GM21737 (cell line): Measurements from ENCODE around the gene REEP3.

Source experiments
- ATAC-seq: cut with Tn5 transposase; IDR thresholded peaks from one replicate; pipeline ENCODE4 v1.9.1; 2021; ENCODE audit warnings: mild to moderate bottlenecking, moderate library complexity; ENCODE audit not compliant: unreplicated experiment

REEP3 gene

GRCh38 chr10:63584725-63585035, 63.5 kb downstream of the REEP3 start:
- no peak for ATAC-seq

GRCh38 chr10:63585041-63585440, 63.8 kb downstream of the REEP3 start:
- ATAC-seq, result no peak

DNA sequence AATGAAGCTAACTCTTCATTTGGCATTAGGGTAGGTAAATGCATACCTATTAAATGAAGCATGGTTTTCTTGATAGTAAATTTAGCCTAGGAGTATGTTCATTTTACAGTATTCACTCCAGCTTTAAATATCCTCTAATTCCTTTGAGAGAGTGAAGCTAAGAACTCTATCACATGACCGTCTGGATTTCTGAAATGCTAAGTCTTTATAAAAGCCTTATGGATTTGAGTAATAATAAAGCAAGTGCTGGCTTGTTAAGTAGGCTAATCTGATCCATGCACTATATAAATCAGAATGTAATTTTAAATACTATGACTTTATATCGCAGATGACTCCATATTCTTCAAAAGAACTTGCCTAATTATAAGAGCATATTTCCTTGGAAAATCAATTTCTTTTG, 64.8 kb downstream of the REEP3 start:
- ATAC-seq, result no peak

DNA sequence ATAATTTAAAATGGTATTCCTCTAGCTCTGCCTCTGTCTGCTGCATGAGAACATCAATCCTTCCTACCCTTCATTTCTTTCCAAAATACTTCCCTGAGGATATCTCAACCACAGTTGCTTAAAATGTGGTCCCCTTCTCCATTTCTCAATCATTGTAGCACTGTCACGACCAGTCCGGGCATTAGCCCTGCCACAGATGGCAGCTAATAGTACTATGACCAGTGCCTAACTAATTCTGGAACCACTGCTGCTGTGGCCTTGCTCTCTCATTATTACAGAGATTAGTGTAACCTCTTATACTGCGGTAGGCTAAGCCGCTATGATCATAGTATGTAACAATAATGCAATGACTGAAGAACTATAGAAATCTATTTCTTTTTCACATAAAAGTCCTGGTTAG, 66.0 kb downstream of the REEP3 start:
- no peak for ATAC-seq

DNA sequence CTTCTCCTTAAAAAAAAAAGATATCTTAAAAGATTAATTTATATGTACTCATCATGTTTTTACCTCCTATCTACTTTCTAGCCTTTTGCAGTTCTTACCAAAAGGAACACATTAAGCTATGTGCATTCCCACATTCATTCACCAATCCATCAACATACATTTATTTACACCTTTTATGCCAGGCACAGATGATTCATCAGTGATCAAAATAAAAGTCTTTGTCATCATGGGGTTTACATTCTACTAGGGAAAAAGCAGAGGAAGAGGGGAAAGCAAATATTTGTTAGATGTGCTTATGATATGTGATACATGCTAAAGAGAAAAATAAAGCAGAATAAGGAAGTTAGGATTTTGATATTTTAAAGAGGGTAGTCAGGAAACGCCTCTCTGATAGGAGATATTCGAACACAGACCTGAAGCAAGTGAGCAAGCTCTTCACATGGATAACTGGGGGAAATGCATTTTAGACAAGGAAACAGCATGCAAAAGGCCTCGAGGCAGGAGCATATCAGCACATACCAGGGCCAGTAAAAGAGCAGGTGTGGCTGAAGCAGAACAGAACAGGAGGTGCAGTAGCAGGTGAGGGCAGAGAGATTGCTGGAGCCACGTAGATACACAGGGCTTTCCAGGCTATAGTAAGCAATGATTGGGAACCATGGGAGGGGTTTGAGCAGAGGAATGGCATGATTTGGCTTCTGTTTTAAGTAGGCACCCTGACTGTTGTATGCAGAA, 67.4 kb downstream of the REEP3 start:
- no peak for ATAC-seq

- no peak for ATAC-seq
Measured at GRCh38 chr10:63591600-63592379, 70.6 kb downstream of the REEP3 start.

DNA sequence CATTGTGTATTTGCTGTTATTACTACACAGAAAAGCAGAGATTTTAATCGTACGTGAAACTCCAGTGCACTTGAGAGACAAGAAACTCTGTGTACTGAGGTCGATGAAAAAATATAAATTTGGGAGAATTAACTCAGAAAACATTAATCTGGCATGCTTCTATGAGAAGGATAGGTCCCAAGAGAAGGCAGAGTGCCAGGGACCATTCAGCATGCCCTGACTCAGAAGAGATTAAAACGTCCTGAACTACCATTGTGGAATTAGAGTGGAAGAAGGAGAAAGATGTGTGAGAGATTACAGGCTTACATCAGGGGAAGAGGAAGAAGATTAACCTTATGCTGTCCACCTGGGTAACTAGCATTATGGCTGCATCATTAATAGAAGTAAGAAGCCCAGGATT, 72.4 kb downstream of the REEP3 start:
- ATAC-seq, result no peak

DNA sequence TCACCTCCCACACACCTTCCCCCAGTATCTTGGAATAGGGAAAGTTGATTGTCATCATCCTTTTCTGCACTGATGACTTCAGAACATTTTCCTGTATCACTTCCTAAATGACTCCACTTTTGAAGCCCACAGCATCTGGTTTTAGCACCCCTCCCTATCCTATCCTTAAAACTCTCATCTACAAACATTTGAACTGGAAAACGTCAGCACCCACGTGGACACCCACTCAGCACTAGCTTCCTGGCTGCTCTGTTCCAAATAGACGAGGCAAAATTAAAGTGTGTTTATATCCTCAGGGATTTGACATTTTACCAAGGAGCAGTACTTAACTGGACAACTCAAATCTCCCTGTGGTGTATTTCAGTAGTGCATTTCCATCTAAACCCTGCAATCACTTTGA, 73.9 kb downstream of the REEP3 start:
- no peak for ATAC-seq

DNA sequence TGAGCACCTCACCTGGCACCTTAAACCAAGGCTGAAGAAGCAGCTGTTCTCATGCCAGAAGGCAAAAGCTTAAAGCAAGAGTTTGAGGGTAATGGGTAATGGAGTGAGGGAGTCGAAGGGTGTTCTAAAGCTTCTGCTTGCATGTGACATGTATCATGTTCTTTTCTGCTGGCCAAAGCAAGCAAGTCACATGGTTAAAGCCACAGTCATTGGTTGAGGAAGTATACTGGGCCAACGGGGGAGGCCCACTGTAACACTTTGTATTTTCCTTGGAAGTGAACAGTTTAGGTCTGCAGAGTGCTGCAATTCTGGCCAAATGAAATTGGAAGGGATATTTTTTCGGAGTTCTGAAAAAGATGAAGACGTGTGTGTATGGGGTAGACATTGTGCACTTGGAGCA, 75.7 kb downstream of the REEP3 start:
- no peak for ATAC-seq

- ATAC-seq, result no peak
Measured at GRCh38 chr10:63600540-63600939, 79.3 kb downstream of the REEP3 start.

GRCh38 chr10:63603709-63604445, 82.7 kb downstream of the REEP3 start:
- peak; percentile 70 for ATAC-seq

- no peak for ATAC-seq
Measured at GRCh38 chr10:63605197-63605967, 84.2 kb downstream of the REEP3 start.

DNA sequence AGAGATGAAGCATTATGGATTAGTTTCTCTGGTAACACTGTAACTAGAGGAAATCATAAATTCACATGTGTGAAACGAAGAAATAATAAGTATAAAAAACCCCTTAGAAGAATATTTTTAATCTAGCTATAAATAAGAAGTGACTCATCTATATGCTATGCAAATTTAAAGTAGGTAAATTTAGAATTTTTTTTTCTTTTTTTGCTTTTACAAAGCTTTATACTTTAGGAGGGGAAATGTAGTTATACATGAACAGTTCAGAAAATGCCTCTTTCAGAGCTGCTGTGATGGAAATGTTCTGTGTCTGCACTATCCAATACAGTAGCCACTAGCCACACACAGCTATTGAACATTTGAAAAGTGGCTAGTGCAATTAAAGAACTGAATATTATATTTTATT, 87.3 kb downstream of the REEP3 start:
- ATAC-seq, result no peak

DNA sequence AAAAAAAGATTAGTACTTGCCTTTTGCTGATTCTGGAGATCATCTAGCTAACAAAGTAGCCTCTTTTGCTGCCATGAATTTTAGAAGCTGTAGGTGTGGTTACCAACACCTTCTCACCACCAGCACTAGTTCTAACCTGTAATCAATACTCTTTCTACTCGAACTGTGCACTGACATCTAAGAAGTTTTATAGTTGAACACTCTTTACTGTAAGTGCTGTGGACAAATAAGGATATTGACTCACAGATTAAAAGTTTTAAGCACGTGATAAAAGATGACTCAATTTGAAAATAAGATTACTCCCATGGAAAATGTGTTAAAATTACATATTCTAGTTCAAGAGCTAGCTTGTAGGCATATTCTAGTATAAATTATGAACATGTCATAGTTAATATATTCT, 89.9 kb downstream of the REEP3 start:
- ATAC-seq, result no peak

GRCh38 chr10:63614371-63614891, 93.2 kb downstream of the REEP3 start:
- ATAC-seq, result no peak

GRCh38 chr10:63618552-63618951, 97.4 kb downstream of the REEP3 start:
- ATAC-seq, result no peak

- no peak for ATAC-seq
Measured at GRCh38 chr10:63619426-63619825, 98.2 kb downstream of the REEP3 start.

GRCh38 chr10:63622097-63622496, 100.9 kb downstream of the REEP3 start:
- no peak for ATAC-seq

DNA sequence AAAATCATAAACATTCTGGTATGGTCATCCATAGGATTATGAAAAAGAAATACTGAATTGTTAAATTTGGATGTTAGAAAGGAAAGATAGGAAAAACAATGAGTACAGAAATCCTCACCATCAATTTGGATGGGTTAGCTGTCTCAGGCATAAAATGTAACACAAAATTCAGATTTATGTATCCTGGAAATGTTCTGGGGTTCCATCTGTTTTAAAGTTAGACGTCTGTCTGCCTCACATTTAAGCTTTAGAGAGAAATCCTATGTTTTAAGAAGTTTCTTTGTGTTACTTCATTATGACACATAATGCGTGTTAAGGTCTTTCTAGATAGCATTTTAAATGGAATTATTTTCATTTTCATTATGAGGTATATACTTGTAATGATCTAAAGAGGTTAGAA, 103.5 kb downstream of the REEP3 start:
- no peak for ATAC-seq

- ATAC-seq, result no peak
Measured at GRCh38 chr10:63627396-63627795, 106.2 kb downstream of the REEP3 start.

DNA sequence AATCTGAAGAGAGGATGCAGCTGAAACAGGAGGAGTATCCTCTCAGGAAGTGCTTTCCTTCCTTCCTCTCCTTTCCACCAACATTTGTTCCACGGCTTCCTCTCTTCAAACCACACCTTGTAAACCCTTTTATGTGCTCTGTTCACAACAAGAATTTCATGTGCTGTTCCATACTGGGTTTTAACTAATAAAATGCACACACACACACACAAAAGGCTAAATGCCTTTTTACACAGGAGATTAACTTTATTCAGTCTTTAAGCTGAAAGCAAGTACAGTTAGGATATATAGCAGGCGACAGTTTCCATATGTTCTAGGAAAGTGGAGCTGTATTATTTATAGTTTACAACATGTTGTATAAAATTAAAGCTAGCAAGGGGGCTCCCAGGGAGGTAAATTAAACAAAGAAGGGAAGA, 106.7 kb downstream of the REEP3 start:
- no peak for ATAC-seq
